IgD-negative memory B cell (primary cell): ENCODE measurements around the gene ADSS1. TPM values are rescaled to one million over a fixed set of nuclear protein-coding genes. Genes with fewer than 3 reads are reported as not detected.
"Not testable (repeated sequence)": the region's sequence is repeated elsewhere in the genome, so short reads cannot be mapped to it uniquely, and the experiment has no call there.

Experiments used
- H3K27ac Mint-ChIP-seq, 3 donors: one replicate each; pipeline ENCODE4 v1.8.0; 2020 to 2022; ENCODE audit warnings: mild to moderate bottlenecking in 3 of 3, mixed read lengths in 3 of 3, moderate library complexity in 1 of 3
- H3K27me3 Mint-ChIP-seq: one replicate; pipeline ENCODE4 v1.8.0; 2021; ENCODE audit warnings: mixed read lengths
- H3K36me3 Mint-ChIP-seq: one replicate; pipeline ENCODE4 v1.8.0; 2020; ENCODE audit warnings: mild to moderate bottlenecking, mixed read lengths
- H3K4me1 Mint-ChIP-seq, 3 donors: one replicate each; pipeline ENCODE4 v1.8.0; 2020 to 2022; ENCODE audit warnings: mixed read lengths in 3 of 3, mild to moderate bottlenecking in 1 of 3
- H3K4me3 Mint-ChIP-seq, 4 donors: one replicate each; pipeline ENCODE4 v1.8.0; 2020 to 2022; ENCODE audit warnings: mild to moderate bottlenecking in 4 of 4, mixed read lengths in 4 of 4, moderate library complexity in 3 of 4
- H3K9me3 Mint-ChIP-seq, 3 donors: one replicate each; pipeline ENCODE4 v1.8.0; 2020 to 2021; ENCODE audit warnings: mixed read lengths in 3 of 3, mild to moderate bottlenecking in 1 of 3
- polyA plus RNA-seq: library from polyadenylated mRNA; unstranded; fragments of 300-500 nt; fragmentation: Illumina TruSeq; gene quantifications from one replicate; pipeline ENCODE4 v1.2.3, GENCODE V29; 2021

ADSS1 gene
- polyA plus RNA-seq, 1 donor from 2014 or later, result not detected

DNA sequence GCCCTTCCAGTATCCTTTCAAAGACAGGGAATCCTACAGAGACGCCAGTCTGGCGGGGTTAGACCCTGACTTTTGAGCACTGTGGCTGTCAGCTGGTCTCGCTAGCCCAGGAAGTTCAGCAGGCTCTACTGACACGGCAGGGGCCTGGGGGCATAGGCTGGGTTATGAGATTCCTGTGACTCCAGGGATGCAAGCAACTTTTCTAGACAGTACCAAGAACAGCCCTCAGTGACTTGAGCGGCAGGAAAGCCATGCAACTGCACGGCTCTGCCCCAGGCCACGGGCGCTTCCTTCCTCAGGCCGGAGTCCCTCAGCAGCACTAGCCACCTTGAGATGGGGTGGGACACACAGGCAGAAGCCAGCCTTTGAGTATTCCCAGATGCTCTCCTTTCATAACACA lies 23.8 kb downstream of the ADSS1 start:
- Mint-ChIP-seq H3K9me3 (no peaks in the 10 kb centered on the region), H3K4me1 (peaks cover 0 to 10% (median 4%) of the 10 kb centered on the region in 3 donors), H3K27ac (no peak overlapping the region), H3K36me3 (no peaks in the 10 kb centered on the region), H3K27me3 (no peaks in the 10 kb centered on the region), H3K4me3 (no peak overlapping the region)

DNA sequence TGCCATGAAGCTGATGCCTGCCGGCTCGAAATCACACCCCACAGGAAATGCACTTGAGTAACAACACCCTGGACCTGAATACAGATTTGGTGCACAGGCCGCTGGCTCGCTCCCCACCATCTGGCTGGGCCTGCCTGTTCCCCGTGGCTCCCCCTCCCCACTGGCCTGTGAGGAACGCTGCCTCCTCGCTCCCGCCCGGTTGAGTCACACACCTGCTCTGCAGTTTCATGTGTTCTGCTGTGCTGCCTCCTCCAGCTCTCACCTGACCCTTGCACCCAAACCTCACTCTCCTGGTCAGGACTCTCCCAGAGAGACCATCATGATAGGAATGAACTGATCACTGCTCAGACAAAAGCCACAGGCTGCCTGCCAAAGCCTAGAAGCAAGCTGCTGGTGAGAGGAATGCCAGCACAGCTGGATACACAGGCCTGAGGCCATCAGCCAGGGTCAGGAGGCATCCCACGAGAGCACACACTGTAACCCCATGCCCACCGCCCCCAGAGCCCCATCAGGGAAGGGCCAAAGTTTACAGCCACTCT lies 25.2 kb downstream of the ADSS1 start:
- Mint-ChIP-seq H3K4me1 (peaks cover 6 to 17% (median 14%) of the 10 kb centered on the region in 3 donors), H3K4me3 (peak overlapping the region in 2 of 4 donors; percentile 28 to 55), H3K9me3 (no peaks in the 10 kb centered on the region), H3K27ac (no peak overlapping the region), H3K27me3 (no peaks in the 10 kb centered on the region), H3K36me3 (no peaks in the 10 kb centered on the region)

DNA sequence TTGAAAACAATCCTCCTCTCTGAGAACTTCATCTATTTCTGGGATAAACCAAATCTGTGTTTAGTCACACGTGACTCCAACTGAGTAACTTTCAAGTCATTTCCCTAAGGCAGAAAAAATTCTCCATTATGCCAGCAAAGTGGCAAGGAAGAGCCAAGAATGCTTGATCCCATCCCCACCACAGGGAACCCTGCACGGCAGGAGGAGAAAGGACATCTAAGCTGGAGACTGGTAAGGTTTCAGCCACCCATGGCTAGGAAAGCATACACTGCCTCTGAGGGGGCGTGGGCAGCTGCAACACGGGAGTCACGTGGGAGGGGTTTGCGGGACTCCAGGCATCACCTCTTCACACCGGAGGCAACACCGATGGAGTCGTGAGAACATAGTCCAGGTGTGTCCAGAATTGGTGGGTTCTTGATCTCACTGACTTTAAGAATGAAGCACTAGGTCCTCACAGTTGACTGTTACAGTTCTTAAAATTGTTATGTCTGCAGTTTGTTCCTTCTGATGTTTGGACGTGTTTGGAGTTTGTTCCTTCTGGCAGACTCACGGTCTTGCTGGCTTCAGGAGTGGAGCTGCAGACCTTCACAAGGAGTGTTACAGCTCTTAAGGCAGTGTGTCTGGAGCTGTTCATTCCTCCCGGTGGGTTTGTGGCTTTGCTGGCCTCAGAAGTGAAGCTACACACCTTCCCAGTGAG lies 26.2 kb downstream of the ADSS1 start:
- H3K27ac Mint-ChIP-seq, result no peak overlapping the region
- H3K27me3 Mint-ChIP-seq, result no peaks in the 10 kb centered on the region
- no peaks in the 10 kb centered on the region for H3K9me3 Mint-ChIP-seq
- H3K36me3 Mint-ChIP-seq, result no peaks in the 10 kb centered on the region
- peak overlapping the region in 2 of 4 donors; percentile 43 to 63 for H3K4me3 Mint-ChIP-seq
- peaks cover 6 to 25% (median 18%) of the 10 kb centered on the region in 3 donors for H3K4me1 Mint-ChIP-seq

DNA sequence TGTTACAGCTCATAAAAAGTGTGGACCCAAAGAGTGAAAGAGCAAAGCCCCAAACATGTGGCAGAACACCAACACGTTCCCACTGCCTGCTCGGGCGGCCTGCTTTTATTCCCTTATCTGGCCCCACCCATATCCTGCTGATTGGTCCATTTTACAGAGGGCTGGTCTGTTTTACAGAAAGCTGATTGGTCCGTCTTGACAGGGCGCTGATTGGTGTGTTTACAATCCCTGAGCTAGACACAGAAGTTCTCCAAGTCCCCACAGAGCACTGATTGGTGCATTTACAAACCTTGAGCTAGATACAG lies 26.7 kb downstream of the ADSS1 start:
- not testable (repeated sequence) for H3K27me3 Mint-ChIP-seq, H3K27ac Mint-ChIP-seq, H3K36me3 Mint-ChIP-seq, H3K9me3 Mint-ChIP-seq
- H3K4me3 Mint-ChIP-seq, result peak overlapping the region in 2 of 4 donors; percentile 58 to 75
- peaks cover 6 to 25% (median 20%) of the 10 kb centered on the region in 3 donors for H3K4me1 Mint-ChIP-seq

DNA sequence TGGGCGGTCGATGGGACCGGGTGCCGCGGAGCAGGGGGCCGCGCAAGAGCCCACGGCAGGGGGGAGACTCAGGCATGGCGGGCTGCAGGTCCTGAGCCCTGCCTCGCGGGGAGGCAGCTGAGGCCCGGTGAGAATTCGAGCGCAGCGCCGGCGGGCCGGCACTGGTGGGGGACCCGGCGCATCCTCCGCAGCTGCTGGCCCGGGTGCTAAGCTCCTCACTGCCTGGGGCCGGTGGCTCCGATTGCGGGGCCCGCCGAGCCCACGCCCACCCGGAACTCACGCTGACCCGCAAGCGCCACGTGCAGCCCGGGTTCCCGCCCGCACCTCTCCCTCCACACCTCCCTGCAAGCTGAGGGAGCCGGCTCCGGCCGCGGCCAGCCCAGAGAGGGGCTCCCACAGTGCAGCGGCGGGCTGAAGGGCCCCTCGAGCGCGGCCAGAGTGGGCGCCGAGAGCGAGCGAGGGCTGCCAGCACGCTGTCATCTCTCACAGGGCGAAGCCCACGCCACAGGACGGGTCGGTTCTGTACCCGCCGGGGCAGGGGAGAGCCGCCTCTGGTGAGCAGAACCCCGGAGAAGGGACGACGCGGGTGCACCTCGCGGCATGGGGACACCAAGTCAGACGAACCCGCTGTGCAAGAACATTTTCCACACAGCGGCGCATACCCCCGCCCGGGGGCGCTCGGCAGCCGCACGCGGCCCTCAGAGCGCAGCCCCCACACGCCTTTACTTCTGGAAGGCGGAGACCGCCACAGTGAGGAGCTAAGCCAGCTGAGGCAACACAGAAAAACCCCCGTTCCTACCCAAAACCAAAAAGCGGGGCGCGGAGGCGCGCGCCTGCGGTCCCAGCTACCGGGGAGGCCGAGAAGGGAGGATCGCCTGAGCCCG lies 27.8 kb downstream of the ADSS1 start:
- Mint-ChIP-seq H3K36me3 (peaks cover 2% of the 10 kb centered on the region), H3K4me1 (peaks cover 6 to 23% (median 20%) of the 10 kb centered on the region in 3 donors), H3K4me3 (peak overlapping the region; percentile 86 to 95 (median 92)), H3K27ac (peak overlapping the region in 2 of 3 donors; percentile 73 to 93), H3K27me3 (no peaks in the 10 kb centered on the region), H3K9me3 (no peaks in the 10 kb centered on the region)

DNA sequence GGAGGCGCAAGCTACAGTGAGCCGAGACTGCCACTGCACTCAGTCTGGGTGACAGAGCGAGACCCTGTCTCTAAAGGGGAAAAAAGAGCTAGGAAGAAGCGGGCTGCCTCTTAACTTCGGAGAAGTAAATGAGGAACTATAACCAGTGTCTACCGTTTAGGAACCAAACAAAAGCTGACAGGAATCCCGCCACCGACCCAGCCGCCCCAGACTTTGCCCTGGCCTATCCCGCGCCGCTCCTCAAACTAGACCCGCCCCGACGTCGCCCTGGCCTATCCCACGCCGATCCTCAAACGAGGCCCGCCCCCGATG lies 28.4 kb downstream of the ADSS1 start:
- H3K27me3 Mint-ChIP-seq, result no peaks in the 10 kb centered on the region
- peaks cover 6 to 23% (median 23%) of the 10 kb centered on the region in 3 donors for H3K4me1 Mint-ChIP-seq
- H3K9me3 Mint-ChIP-seq, result no peaks in the 10 kb centered on the region
- H3K4me3 Mint-ChIP-seq, result peak overlapping the region; percentile 86 to 95 (median 92)
- peaks cover 2% of the 10 kb centered on the region for H3K36me3 Mint-ChIP-seq
- peak overlapping the region; percentile 73 to 93 (median 90) for H3K27ac Mint-ChIP-seq

DNA sequence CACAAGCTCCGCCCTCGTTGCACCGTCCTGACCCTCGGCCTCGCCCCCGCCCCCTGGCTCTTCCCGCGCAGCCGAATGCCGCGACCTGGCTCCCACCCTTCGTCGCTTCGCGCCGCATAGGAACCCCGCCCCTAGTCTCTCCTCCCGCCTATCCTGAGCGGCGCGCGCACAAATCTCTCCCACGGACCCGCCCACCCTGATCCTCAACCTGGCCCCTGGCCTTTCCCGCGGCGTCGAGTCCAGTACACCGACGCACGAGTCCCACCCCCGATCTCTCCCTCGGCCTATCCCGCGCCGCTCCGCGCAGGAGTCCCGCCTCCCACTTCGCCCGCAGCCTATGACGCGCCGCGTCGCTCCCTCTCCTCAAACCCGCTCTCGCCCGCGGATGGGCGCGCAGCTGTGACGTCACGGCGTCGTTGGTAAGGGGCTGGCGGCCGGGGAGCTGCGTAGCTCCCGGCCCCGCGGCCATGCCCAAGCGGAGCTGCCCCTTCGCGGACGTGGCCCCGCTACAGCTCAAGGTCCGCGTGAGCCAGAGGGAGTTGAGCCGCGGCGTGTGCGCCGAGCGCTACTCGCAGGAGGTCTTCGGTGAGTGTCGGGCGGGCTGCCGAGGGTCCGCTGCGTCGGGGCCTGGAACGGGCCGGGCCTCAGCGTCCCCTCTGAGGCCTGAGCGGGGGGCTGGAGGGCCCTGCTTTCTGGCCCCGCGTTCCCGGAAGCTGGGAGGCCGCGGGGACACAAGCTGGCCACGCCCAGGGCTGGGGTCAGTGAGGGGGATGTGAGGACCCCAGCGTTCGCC lies 28.9 kb downstream of the ADSS1 start, which contains the start of gene SIVA1:
Gene SIVA1, plus strand, starts transcription at position 413 of the 793 bp plus-strand sequence. Its CDS starts 55 bp downstream, at position 468.
- H3K9me3 Mint-ChIP-seq, result no peaks in the 10 kb centered on the region
- peaks cover 6 to 24% (median 23%) of the 10 kb centered on the region in 3 donors for H3K4me1 Mint-ChIP-seq
- no peaks in the 10 kb centered on the region for H3K27me3 Mint-ChIP-seq
- H3K27ac Mint-ChIP-seq, result peak within 1 kb of the TSS; percentile 73 to 96 (median 93)
- H3K36me3 Mint-ChIP-seq, result peaks cover 2% of the 10 kb centered on the region
- peak within 1 kb of the TSS; percentile 86 to 95 (median 92) for H3K4me3 Mint-ChIP-seq

DNA sequence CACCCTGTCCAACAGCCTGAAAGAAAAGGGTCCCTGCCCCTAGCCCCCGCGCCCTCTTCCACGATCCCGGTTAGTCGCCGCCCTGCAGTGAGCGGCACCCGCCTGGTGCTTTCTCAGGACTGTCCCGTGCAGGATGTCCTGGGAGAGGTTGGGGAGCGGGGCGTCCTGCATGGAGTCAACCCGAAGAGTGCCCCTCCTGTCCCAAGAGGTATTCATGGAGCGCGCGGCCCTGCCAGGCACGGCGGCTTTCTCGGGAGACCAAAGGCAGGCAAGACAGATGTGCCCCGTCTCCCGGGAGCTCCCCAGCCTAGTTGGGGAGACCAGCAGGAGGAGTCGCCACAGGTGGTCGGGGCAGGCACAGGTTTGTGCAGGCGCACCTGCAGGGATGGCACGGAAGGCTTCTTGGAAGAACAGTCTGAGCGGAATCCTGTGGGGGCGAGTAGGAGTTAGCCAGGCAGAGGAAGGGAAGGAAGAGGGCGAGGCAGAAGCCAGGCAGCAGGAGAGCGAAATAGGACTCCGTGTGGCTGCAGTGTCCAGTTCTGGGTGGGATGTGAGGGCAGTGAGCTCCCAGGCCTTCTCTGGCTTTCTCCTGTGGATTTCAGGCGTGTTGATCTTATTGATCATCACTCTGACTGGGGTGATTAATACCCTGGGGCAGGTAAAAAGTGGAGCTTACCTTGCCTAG lies 29.6 kb downstream of the ADSS1 start:
- Mint-ChIP-seq H3K36me3 (peaks cover 2% of the 10 kb centered on the region), H3K27me3 (no peaks in the 10 kb centered on the region), H3K4me3 (peak overlapping the region; percentile 86 to 95 (median 92)), H3K4me1 (peaks cover 6 to 24% (median 23%) of the 10 kb centered on the region in 3 donors), H3K9me3 (no peaks in the 10 kb centered on the region), H3K27ac (peak overlapping the region; percentile 73 to 96 (median 84))

DNA sequence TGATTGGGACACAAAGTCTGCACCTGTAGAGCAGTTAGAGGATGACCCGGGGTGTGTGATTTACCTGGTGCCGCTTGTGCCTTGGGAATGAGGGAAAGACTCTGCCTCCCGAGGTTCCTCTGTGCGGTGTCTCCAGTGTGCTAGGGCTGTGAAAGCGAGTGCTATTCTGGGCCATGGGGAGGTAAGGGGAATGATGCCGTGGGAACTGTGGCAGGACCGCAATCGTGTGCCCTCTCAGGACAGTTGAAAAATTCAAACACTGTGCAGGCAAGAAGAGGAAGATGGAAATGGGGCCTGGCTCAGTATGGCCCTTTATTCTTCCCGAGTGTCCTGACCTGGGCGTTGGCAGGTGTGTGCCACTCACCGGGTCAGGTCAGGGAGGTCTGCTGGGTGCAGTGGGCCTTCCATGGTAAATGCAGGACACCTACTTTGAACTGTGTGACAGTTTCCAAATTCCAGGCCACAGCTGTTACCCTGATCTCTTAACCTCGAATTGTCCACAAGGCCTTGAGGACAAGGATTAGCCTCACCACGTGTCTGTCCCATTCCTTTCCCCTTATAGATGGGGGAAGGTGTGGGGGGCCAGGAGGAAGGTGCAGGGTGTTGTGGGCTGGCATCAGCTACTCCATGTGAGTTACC lies 30.3 kb downstream of the ADSS1 start:
- H3K4me1 Mint-ChIP-seq, result peaks cover 6 to 24% (median 18%) of the 10 kb centered on the region in 3 donors
- H3K27ac Mint-ChIP-seq, result peak overlapping the region; percentile 73 to 96 (median 84)
- peak overlapping the region; percentile 86 to 95 (median 92) for H3K4me3 Mint-ChIP-seq
- no peaks in the 10 kb centered on the region for H3K27me3 Mint-ChIP-seq
- no peaks in the 10 kb centered on the region for H3K9me3 Mint-ChIP-seq
- peaks cover 2% of the 10 kb centered on the region for H3K36me3 Mint-ChIP-seq

DNA sequence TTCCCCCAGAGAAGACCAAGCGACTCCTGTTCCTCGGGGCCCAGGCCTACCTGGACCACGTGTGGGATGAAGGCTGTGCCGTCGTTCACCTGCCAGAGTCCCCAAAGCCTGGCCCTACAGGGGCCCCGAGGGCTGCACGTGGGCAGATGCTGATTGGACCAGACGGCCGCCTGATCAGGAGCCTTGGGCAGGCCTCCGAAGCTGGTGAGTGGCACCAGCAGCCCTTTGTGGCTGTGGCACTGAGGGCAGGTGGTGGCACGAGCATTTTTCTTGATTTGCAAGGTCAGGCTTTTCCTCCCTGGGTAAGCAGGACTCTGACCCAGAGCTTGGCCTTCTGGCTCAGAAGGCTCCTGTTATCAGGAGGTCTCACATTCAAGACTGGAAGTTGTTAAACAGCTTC lies 31.6 kb downstream of the ADSS1 start:
- Mint-ChIP-seq H3K27me3 (no peaks in the 10 kb centered on the region), H3K4me3 (peak overlapping the region in 2 of 4 donors; percentile 41 to 86), H3K4me1 (peaks cover 6 to 24% (median 16%) of the 10 kb centered on the region in 3 donors), H3K36me3 (peaks cover 2% of the 10 kb centered on the region), H3K9me3 (no peaks in the 10 kb centered on the region), H3K27ac (peak overlapping the region in 1 of 3 donors; percentile 55)

DNA sequence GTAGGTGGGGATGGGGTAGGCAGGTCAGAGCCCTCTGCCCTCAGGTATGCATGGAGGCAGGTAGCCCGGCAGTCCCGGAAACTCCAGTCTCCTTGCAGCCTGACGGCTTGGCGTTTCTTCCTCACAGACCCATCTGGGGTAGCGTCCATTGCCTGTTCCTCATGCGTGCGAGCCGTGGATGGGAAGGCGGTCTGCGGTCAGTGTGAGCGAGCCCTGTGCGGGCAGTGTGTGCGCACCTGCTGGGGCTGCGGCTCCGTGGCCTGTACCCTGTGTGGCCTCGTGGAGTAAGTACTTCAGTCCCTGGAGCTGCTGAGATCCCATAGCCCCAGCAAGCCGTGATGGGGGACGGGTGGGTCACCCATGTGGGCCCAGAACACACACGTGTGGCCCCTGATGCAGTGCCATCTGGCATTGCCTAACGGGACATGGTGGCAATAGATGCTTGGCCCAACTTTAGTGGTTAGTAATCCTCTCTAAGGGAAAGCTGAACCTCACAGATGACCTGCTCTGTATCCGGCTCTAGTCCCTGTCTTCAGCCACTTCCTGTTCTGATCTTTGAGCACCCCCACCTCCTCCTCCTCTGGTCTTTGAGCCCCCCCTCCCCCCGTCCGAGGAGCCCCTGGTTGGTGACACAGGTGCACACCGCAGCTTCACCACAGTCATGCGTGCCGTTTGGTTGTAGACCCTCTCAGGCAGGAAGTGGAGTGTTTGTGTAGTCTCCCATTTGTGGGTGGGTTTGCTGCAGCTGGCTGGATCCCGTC lies 32.6 kb downstream of the ADSS1 start:
- Mint-ChIP-seq H3K9me3 (no peaks in the 10 kb centered on the region), H3K4me1 (peaks cover 6 to 24% (median 18%) of the 10 kb centered on the region in 3 donors), H3K36me3 (peaks cover 2% of the 10 kb centered on the region), H3K4me3 (peak overlapping the region in 2 of 4 donors; percentile 41 to 78), H3K27me3 (no peaks in the 10 kb centered on the region), H3K27ac (peak overlapping the region in 2 of 3 donors; percentile 46 to 73)

DNA sequence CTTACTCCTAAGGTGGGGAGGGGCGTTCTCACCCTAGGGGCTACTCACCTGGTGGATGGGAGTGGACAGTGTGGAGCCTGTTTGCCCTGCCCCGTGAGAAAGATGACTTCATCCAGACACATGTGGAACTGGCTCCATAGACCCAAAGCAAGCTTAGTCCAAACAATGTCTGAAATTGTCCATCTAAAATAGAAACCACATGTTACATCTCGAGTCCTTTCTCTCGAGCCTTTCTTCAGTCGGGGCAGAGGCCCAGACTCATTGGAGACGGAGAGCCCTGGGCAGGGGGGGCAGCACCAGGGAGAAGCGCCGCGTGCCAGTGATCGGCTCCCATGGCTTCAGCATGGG lies 33.2 kb downstream of the ADSS1 start:
- H3K36me3 Mint-ChIP-seq, result peaks cover 2% of the 10 kb centered on the region
- peak overlapping the region in 1 of 3 donors; percentile 46 for H3K27ac Mint-ChIP-seq
- H3K4me1 Mint-ChIP-seq, result peaks cover 6 to 24% (median 18%) of the 10 kb centered on the region in 3 donors
- H3K9me3 Mint-ChIP-seq, result no peaks in the 10 kb centered on the region
- no peaks in the 10 kb centered on the region for H3K27me3 Mint-ChIP-seq
- peak overlapping the region in 1 of 4 donors; percentile 78 for H3K4me3 Mint-ChIP-seq

DNA sequence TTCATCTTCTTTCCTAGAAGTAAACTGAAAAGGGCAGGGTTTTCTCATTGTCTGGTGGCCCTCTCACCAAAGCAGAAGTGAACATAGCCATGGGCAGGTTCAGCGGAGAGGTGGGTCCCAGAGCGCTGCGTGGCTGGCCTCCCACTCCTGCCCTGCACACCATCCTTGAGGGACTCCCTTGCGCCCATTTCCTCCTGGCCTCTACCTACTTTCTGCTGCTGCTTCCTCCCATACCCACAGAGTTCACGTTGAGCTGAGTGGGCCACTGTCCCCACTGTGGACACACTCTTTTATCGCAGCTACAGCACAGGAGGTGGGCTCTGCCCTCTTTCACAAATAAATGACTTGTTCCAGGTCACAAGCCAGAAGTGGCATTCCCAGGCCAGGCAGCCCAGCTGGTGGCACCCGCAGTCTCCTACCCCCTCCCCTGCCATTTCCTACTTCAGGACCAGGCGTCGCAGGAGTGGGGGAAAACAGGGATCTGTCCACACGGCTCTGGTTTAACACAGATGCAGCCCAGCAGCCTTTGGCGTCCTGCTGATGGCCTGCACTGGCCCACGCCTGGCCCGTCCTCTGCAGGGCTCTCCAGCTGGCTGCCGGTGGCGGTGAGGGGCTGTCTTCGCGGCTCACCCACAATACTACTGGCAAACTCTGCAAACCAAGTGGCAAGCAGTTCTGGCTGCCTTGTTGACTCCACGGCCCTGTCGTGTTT lies 33.8 kb downstream of the ADSS1 start:
- peak overlapping the region in 1 of 4 donors; percentile 78 for H3K4me3 Mint-ChIP-seq
- no peaks in the 10 kb centered on the region for H3K9me3 Mint-ChIP-seq
- H3K27ac Mint-ChIP-seq, result no peak overlapping the region
- H3K36me3 Mint-ChIP-seq, result peaks cover 2% of the 10 kb centered on the region
- H3K27me3 Mint-ChIP-seq, result no peaks in the 10 kb centered on the region
- H3K4me1 Mint-ChIP-seq, result peaks cover 6 to 21% (median 18%) of the 10 kb centered on the region in 3 donors
